ENCODE measurements around the gene ADK. TPM values are rescaled to one million over a fixed set of nuclear protein-coding genes. Genes with fewer than 3 reads are reported as not detected.

ADK gene
- total RNA-seq, 1 experiment from 2014 or later = 26.8 TPM

- H2BK120ac ChIP-seq (ENCODE audit: low read depth, low read length, poor library complexity, severe bottlenecking) = no peak overlapping the region
- H4K5ac ChIP-seq (ENCODE audit: insufficient read length, low read depth, low read length) = no peak overlapping the region
- H3K4me2 ChIP-seq (ENCODE audit: insufficient read depth, insufficient read length, low read length) = no peak overlapping the region
- no peaks in the 10 kb centered on the region for H3K23me2 ChIP-seq (ENCODE audit: insufficient read length, low read depth, low read length, poor library complexity, severe bottlenecking)
- H2BK15ac ChIP-seq (ENCODE audit: low read depth, low read length) = no peak overlapping the region
- no peak overlapping the region for H3K56ac ChIP-seq (ENCODE audit: insufficient read length, low read depth, low read length)
- H3K9me3 Mint-ChIP-seq = no peaks in the 10 kb centered on the region
- H3K4me1 ChIP-seq (ENCODE audit: insufficient read depth, low read length) = no peaks in the 10 kb centered on the region
- H3K36me3 Mint-ChIP-seq (ENCODE audit: insufficient read depth in 1 of 3, low read depth in 3 of 3) = peaks cover 0 to 7% (median 3%) of the 10 kb centered on the region in 3 experiments; a peak in 2 of 7 replicates
- peaks cover 11 to 14% of the 10 kb centered on the region in 2 experiments for H3K4me1 Mint-ChIP-seq
- H3K27me3 Mint-ChIP-seq (ENCODE audit: low read depth) = no peaks in the 10 kb centered on the region
- H3K4me3 Mint-ChIP-seq = no peak overlapping the region
- no peak overlapping the region for H2BK5ac ChIP-seq (ENCODE audit: insufficient read length, low read length)
- H3T11ph ChIP-seq (ENCODE audit: low read length) = no peak overlapping the region
- no peak overlapping the region for H4K91ac ChIP-seq (ENCODE audit: insufficient read length, low read depth, low read length)
- no peak for DNase-seq
- H2BK12ac ChIP-seq (ENCODE audit: insufficient read length, low read depth, low read length) = no peak overlapping the region
- H2AK5ac ChIP-seq (ENCODE audit: insufficient read length, low read length) = no peak overlapping the region
- TF ChIP-seq CTCF (conservative IDR thresholded peaks at IDR 0.05) = no peak
- H3K4ac ChIP-seq (ENCODE audit: low read depth, low read length) = no peak overlapping the region
- no peak overlapping the region for H3K27ac ChIP-seq (ENCODE audit: insufficient read length, low read depth, low read length)
- peaks cover 4% of the 10 kb centered on the region; the same call in 1 of the 2 replicates for H3K79me2 ChIP-seq (ENCODE audit: insufficient read depth, low read length)
- no peak overlapping the region for H3K27ac Mint-ChIP-seq
- no peak overlapping the region for H3K9ac ChIP-seq (ENCODE audit: extremely low read depth, insufficient read length, low read length)
- H3K14ac ChIP-seq (ENCODE audit: insufficient read depth, low read length) = no peak overlapping the region
- H2AFZ ChIP-seq (ENCODE audit: low read length) = no peak overlapping the region
- H3K18ac ChIP-seq (ENCODE audit: insufficient read length, low read depth, low read length) = no peak overlapping the region
- H3K27me3 ChIP-seq (ENCODE audit: insufficient read depth, low read length) = no peaks in the 10 kb centered on the region
- no peaks in the 10 kb centered on the region for H3K9me3 ChIP-seq (ENCODE audit: control insufficient read depth, low read depth, low read length)
- H3K23ac ChIP-seq (ENCODE audit: insufficient read length, low read depth, low read length) = no peak overlapping the region
- no peak overlapping the region for H2BK20ac ChIP-seq (ENCODE audit: low read depth, low read length, poor library complexity, severe bottlenecking)
- WGBS (ENCODE audit: extremely low coverage, insufficient read length, low lambda C conversion rate) = no CpG with 5 or more reads among the region's 3 CpGs
- no peaks in the 10 kb centered on the region for H3K79me1 ChIP-seq (ENCODE audit: insufficient read depth, low read depth, low read length, poor library complexity, severe bottlenecking)
- H4K20me1 ChIP-seq (ENCODE audit: control insufficient read depth, insufficient read depth, insufficient read length) = no peaks in the 10 kb centered on the region
- no peak overlapping the region for H4K8ac ChIP-seq (replicated peaks; ENCODE audit: insufficient read length, low read depth, low read length)
These were observed 12.5 kb downstream of the ADK start for GRCh38 chr10:74163319-74164068.
